ENCODE data around the gene HSF2.
A peak's percentile ranks its signal among the peaks of the same experiment; 100 is the strongest.

Gene HSF2

GRCh38 chr6:122394016-122394415 lies 5.4 kb upstream of the HSF2 start:
- FAIRE-seq (no peak), DNase-seq (ENCODE audit: low spot score) (no peak)

GRCh38 chr6:122399055-122399347 lies 451 bp upstream of the HSF2 start:
- peak; percentile 76 for FAIRE-seq

GRCh38 chr6:122400121-122400450 lies 634 bp downstream of the HSF2 start:
- no peak for DNase-seq (ENCODE audit: low spot score)
- FAIRE-seq: no peak

More at GRCh38 chr6:122399055-122399347, 451 bp upstream of the HSF2 start:
- DNase-seq (ENCODE audit: low spot score): no peak

GRCh38 chr6:122400462-122401089 lies 1.1 kb downstream of the HSF2 start:
- DNase-seq (ENCODE audit: low spot score): no peak
- no peak for FAIRE-seq

- no peak for DNase-seq (ENCODE audit: low spot score)
- FAIRE-seq: no peak
These were observed 1.7 kb downstream of the HSF2 start for GRCh38 chr6:122401104-122401503.

- FAIRE-seq (no peak), DNase-seq (ENCODE audit: low spot score) (no peak)
These were observed 5.0 kb downstream of the HSF2 start for GRCh38 chr6:122404444-122404843.

- FAIRE-seq: no peak
- no peak for DNase-seq (ENCODE audit: low spot score)
These were observed 6.0 kb downstream of the HSF2 start for GRCh38 chr6:122405417-122405816.

GRCh38 chr6:122406187-122406586 lies 6.7 kb downstream of the HSF2 start:
- DNase-seq (ENCODE audit: low spot score) (no peak), FAIRE-seq (no peak)

GRCh38 chr6:122407712-122408111 lies 8.3 kb downstream of the HSF2 start:
- FAIRE-seq (no peak), DNase-seq (ENCODE audit: low spot score) (no peak)

- no peak for DNase-seq (ENCODE audit: low spot score)
- FAIRE-seq: no peak
These were observed 8.8 kb downstream of the HSF2 start for GRCh38 chr6:122408240-122408639.

- FAIRE-seq (no peak), DNase-seq (ENCODE audit: low spot score) (no peak)
These were observed 9.4 kb downstream of the HSF2 start for GRCh38 chr6:122408702-122409458.

GRCh38 chr6:122412001-122412400 lies 12.5 kb downstream of the HSF2 start:
- no peak for FAIRE-seq
- no peak for DNase-seq (ENCODE audit: low spot score)

- FAIRE-seq: no peak
- no peak for DNase-seq (ENCODE audit: low spot score)
These were observed 17.4 kb downstream of the HSF2 start for GRCh38 chr6:122416825-122417224.

GRCh38 chr6:122422003-122422402 lies 22.6 kb downstream of the HSF2 start:
- DNase-seq (ENCODE audit: low spot score): no peak
- no peak for FAIRE-seq

GRCh38 chr6:122422614-122423267 lies 23.3 kb downstream of the HSF2 start:
- FAIRE-seq (no peak), DNase-seq (ENCODE audit: low spot score) (no peak)

GRCh38 chr6:122423734-122424133 lies 24.3 kb downstream of the HSF2 start:
- FAIRE-seq: no peak

GRCh38 chr6:122426597-122426996 lies 27.1 kb downstream of the HSF2 start:
- FAIRE-seq (no peak), DNase-seq (ENCODE audit: low spot score) (no peak)

More at GRCh38 chr6:122423734-122424133, 24.3 kb downstream of the HSF2 start:
- no peak for DNase-seq (ENCODE audit: low spot score)

- FAIRE-seq (no peak), DNase-seq (ENCODE audit: low spot score) (no peak)
These were observed 29.3 kb downstream of the HSF2 start for GRCh38 chr6:122428781-122429180.

GRCh38 chr6:122429323-122429722 lies 29.9 kb downstream of the HSF2 start:
- DNase-seq (ENCODE audit: low spot score): no peak
- no peak for FAIRE-seq

- no peak for DNase-seq (ENCODE audit: low spot score)
- FAIRE-seq: no peak
These were observed 32.3 kb downstream of the HSF2 start for GRCh38 chr6:122431780-122432179.

- FAIRE-seq (no peak), DNase-seq (ENCODE audit: low spot score) (no peak)
These were observed 33.4 kb downstream of the HSF2 start for GRCh38 chr6:122432816-122433215.

GRCh38 chr6:122438975-122439374 lies 39.5 kb downstream of the HSF2 start:
- no peak for FAIRE-seq
- no peak for DNase-seq (ENCODE audit: low spot score)

- FAIRE-seq (no peak), DNase-seq (ENCODE audit: low spot score) (no peak)
These were observed 45.8 kb downstream of the HSF2 start for GRCh38 chr6:122445274-122445673.

Data from RCC 7860 (cell line).